ENCODE results near the gene SOX11. TPM values are rescaled to one million over a fixed set of nuclear protein-coding genes. Genes with fewer than 3 reads are reported as not detected.

The SOX11 gene
- total RNA-seq, 1 experiment from 2014 or later = 24.8 TPM

DNA sequence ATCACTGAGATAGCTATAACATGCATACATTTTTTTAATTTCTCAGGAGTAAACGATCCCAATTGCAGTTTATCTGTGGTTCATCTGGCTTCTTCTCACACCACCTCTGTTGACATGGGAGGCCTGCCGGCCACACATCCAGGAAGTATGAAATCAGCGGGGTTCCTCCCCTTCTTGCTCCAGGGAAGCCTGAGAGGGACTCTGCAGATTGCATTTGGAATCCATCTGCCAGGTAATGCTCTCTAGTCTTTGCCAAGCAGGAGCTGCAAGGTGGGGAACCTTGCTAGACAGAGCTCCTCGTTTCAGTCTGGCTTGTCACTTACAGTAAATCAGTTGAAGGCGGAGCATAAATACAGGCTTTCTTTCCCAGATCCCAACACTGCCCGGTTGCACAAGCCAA, 49.9 kb downstream of the SOX11 start:
- H3K4me1 Mint-ChIP-seq = peaks cover 23% of the 10 kb centered on the region
- no peak for TF ChIP-seq ESRRA (CRISPR knock-in tag; IDR thresholded peaks at IDR 0.05; ENCODE audit: borderline replicate concordance)
- TF ChIP-seq GRHL2 (CRISPR knock-in tag; IDR thresholded peaks at IDR 0.05; ENCODE audit: insufficient replicate concordance, severe bottlenecking) = no peak
- TF ChIP-seq KAT7 (CRISPR knock-in tag; IDR thresholded peaks at IDR 0.05; ENCODE audit: borderline replicate concordance) = no peak
- no peak overlapping the region for H3K27ac Mint-ChIP-seq
- DNase-seq (ENCODE audit: low spot score) = no peak
- ChIA-PET CTCF (no interaction called here), POLR2A (no interaction called here)
- H3K9me3 Mint-ChIP-seq = peaks cover 32% of the 10 kb centered on the region
- ATAC-seq = no peak
- no peak overlapping the region for H3K4me3 Mint-ChIP-seq
- H3K27me3 Mint-ChIP-seq (ENCODE audit: low read depth) = peaks cover 11% of the 10 kb centered on the region
- peaks cover 26% of the 10 kb centered on the region for H3K36me3 Mint-ChIP-seq

DNA sequence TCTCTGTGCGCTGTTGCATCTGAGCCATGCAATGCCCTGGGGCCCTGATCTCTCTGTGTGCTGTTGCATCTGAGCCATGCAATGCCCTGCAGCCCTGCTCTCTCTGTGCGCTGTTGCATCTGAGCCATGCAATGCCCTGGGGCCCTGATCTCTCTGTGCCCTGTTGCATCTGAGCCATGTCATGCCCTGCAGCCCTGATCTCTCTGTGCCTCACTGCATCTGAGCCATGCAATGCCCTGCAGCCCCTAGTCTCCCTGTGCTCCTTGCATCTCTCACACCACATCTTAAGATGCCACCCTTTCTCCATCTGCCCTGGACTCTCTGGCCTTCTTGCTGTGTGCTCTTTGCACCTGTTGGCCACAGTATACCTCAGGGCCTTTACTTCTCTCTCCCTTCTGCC, 56.2 kb downstream of the SOX11 start:
- H3K27ac Mint-ChIP-seq = no peak overlapping the region
- ChIA-PET CTCF (no interaction called here), POLR2A (no interaction called here)
- ATAC-seq (no peak), DNase-seq (ENCODE audit: low spot score) (no peak)
- H3K36me3 Mint-ChIP-seq = peaks cover 34% of the 10 kb centered on the region
- TF ChIP-seq, protein P1, sequence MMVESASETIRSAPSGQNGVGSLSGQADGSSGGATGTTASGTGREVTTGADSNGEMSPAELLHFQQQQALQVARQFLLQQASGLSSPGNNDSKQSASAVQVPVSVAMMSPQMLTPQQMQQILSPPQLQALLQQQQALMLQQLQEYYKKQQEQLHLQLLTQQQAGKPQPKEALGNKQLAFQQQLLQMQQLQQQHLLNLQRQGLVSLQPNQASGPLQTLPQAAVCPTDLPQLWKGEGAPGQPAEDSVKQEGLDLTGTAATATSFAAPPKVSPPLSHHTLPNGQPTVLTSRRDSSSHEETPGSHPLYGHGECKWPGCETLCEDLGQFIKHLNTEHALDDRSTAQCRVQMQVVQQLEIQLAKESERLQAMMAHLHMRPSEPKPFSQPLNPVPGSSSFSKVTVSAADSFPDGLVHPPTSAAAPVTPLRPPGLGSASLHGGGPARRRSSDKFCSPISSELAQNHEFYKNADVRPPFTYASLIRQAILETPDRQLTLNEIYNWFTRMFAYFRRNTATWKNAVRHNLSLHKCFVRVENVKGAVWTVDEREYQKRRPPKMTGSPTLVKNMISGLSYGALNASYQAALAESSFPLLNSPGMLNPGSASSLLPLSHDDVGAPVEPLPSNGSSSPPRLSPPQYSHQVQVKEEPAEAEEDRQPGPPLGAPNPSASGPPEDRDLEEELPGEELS (CRISPR knock-in tag; IDR thresholded peaks at IDR 0.05) = no peak
- no peak for TF ChIP-seq NFE2L1 (CRISPR knock-in tag; IDR thresholded peaks at IDR 0.05)
- TF ChIP-seq ZNF219 (CRISPR knock-in tag; IDR thresholded peaks at IDR 0.05; ENCODE audit: borderline replicate concordance) = no peak
- TF ChIP-seq ETV6 (CRISPR knock-in tag; IDR thresholded peaks at IDR 0.05) = no peak
- H3K27me3 Mint-ChIP-seq (ENCODE audit: low read depth) = peaks cover 27% of the 10 kb centered on the region
- H3K4me1 Mint-ChIP-seq = peaks cover 26% of the 10 kb centered on the region
- no peak overlapping the region for H3K4me3 Mint-ChIP-seq
- H3K9me3 Mint-ChIP-seq = peaks cover 62% of the 10 kb centered on the region

DNA sequence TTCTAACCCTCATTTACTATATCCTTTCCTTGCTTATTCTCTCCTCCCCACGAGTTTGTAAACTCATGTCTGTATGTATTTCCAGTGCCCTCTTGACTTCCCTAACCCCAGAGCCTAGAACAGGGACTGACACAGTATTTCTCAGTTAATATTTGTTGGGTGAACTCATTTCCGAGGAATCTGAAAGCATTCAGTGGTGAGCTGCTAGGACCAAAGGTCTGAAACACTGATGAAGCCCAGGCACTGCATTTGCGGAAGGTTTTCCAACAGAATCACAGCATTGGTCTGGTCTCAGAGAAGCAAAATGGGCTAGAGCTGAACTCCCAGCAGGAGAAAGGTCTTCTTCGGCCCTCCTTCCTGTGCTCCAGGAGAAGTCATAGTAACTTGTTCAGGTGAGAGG, 56.8 kb downstream of the SOX11 start:
- Mint-ChIP-seq H3K4me1 (peaks cover 20% of the 10 kb centered on the region), H3K9me3 (peaks cover 62% of the 10 kb centered on the region), H3K27ac (no peak overlapping the region), H3K4me3 (no peak overlapping the region), H3K36me3 (peaks cover 35% of the 10 kb centered on the region), H3K27me3 (ENCODE audit: low read depth) (peaks cover 26% of the 10 kb centered on the region)
- TF ChIP-seq, protein P2, sequence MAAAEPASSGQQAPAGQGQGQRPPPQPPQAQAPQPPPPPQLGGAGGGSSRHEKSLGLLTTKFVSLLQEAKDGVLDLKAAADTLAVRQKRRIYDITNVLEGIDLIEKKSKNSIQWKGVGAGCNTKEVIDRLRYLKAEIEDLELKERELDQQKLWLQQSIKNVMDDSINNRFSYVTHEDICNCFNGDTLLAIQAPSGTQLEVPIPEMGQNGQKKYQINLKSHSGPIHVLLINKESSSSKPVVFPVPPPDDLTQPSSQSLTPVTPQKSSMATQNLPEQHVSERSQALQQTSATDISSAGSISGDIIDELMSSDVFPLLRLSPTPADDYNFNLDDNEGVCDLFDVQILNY (CRISPR knock-in tag; IDR thresholded peaks at IDR 0.05) = no peak
- no peak for TF ChIP-seq MYBL2 (CRISPR knock-in tag; IDR thresholded peaks at IDR 0.05)
- TF ChIP-seq, protein P3, sequence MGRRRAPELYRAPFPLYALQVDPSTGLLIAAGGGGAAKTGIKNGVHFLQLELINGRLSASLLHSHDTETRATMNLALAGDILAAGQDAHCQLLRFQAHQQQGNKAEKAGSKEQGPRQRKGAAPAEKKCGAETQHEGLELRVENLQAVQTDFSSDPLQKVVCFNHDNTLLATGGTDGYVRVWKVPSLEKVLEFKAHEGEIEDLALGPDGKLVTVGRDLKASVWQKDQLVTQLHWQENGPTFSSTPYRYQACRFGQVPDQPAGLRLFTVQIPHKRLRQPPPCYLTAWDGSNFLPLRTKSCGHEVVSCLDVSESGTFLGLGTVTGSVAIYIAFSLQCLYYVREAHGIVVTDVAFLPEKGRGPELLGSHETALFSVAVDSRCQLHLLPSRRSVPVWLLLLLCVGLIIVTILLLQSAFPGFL (CRISPR knock-in tag; IDR thresholded peaks at IDR 0.05; ENCODE audit: borderline replicate concordance) = no peak
- TF ChIP-seq NFATC4 (CRISPR knock-in tag; IDR thresholded peaks at IDR 0.05) = no peak
- no peak for TF ChIP-seq ELF4 (CRISPR knock-in tag; IDR thresholded peaks at IDR 0.05; ENCODE audit: low read depth)
- no peak for TF ChIP-seq ZNF317 (CRISPR knock-in tag; IDR thresholded peaks at IDR 0.05; ENCODE audit: borderline replicate concordance, low read depth)
- CTCF ChIA-PET = no interaction called here
- ATAC-seq (no peak), DNase-seq (ENCODE audit: low spot score) (no peak)
- POLR2A ChIA-PET = no interaction called here

- no peak for ATAC-seq
- Mint-ChIP-seq H3K36me3 (peaks cover 35% of the 10 kb centered on the region), H3K27ac (no peak overlapping the region), H3K9me3 (peaks cover 63% of the 10 kb centered on the region), H3K4me3 (no peak overlapping the region), H3K27me3 (ENCODE audit: low read depth) (peaks cover 26% of the 10 kb centered on the region), H3K4me1 (peaks cover 18% of the 10 kb centered on the region)
- DNase-seq (ENCODE audit: low spot score) = no peak
- ChIA-PET CTCF (no interaction called here), POLR2A (no interaction called here)
- TF ChIP-seq STAT6 (CRISPR knock-in tag; conservative IDR thresholded peaks at IDR 0.05; ENCODE audit: low read depth) (no peak), ZSCAN18 (CRISPR knock-in tag; IDR thresholded peaks at IDR 0.05) (no peak), USF2 (CRISPR knock-in tag; IDR thresholded peaks at IDR 0.05) (no peak), CTCF (IDR thresholded peaks at IDR 0.05) (no peak), ZNF317 (CRISPR knock-in tag; IDR thresholded peaks at IDR 0.05; ENCODE audit: borderline replicate concordance, low read depth) (no peak), EMX1 (CRISPR knock-in tag; IDR thresholded peaks at IDR 0.05) (no peak), GRHL2 (CRISPR knock-in tag; IDR thresholded peaks at IDR 0.05; ENCODE audit: insufficient replicate concordance, severe bottlenecking) (no peak), TEAD4 (CRISPR knock-in tag; IDR thresholded peaks at IDR 0.05) (no peak)
Observed at GRCh38 chr2:5749347-5749746, 57.2 kb downstream of the SOX11 start.

All from WTC11 (cell line).